HG02678 (cell line): ENCODE results near the gene PACSIN1.

Experiments
- ATAC-seq: cut with Tn5 transposase; IDR thresholded peaks from one replicate; pipeline ENCODE4 v1.9.1; 2021; ENCODE audit warnings: mild to moderate bottlenecking, moderate library complexity; ENCODE audit not compliant: unreplicated experiment

PACSIN1 gene

DNA sequence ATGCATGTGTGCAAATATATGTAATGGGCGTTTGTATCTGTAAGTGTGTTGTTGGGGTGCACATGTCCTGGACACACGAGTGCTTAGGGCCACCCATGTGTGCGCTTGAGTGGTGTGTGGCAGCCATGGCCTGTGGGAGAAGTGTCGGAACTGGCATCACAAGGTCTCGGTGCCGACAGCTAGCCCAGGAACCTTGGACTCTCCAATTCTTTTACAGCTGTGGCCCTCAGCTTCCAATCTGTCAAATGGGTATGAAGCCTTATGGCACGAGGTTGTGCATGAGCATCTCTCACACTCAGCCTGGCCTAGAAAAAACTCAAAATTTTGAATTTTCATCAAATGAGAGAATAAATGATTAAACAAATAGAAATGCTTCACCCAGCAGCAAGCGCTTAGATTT lies 48.2 kb downstream of the PACSIN1 start:
- no peak for ATAC-seq

DNA sequence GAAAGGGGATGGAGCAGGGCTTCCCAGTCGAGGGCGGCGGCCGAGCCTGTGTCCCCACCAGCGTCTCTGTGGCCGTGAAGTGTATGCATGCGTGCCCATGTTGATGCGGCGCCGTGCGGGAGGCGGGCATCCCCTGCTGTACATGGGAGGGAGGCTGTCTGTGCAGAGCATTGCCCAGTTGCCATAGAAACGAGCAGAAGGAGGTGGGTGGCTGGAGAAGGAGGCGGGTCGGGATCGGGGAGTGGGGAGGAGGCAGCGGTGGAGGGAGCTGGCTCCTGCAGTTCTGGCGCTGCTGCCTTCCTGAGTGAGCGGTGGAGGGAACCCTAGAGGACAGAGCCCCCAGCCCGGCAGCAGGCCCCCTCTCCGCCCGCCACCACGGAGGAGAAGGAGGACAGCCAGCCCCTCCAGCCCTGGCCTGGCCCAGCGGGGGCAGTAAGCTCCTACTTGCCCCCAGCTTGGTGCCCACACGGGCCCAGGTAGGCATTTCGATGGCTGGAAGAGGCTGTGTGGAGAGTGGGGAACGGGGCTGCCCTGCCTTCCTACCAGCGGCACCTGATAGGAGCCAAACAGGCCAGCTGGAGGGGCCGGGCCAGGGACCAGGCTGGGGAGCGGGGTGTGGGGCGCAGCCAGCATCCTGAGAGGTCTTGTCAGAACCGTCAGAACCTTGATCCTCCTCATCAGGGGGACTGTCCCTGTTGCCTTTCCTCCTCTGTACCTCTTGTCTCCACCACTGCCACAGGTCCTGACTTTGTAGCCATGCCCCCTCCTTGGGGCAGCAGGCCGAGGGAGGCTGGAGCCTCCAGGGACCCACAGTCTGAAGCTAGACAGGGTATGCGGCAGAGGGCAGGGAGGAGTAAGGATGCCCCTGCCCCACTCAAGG lies 49.0 kb downstream of the PACSIN1 start:
- ATAC-seq, result no peak

DNA sequence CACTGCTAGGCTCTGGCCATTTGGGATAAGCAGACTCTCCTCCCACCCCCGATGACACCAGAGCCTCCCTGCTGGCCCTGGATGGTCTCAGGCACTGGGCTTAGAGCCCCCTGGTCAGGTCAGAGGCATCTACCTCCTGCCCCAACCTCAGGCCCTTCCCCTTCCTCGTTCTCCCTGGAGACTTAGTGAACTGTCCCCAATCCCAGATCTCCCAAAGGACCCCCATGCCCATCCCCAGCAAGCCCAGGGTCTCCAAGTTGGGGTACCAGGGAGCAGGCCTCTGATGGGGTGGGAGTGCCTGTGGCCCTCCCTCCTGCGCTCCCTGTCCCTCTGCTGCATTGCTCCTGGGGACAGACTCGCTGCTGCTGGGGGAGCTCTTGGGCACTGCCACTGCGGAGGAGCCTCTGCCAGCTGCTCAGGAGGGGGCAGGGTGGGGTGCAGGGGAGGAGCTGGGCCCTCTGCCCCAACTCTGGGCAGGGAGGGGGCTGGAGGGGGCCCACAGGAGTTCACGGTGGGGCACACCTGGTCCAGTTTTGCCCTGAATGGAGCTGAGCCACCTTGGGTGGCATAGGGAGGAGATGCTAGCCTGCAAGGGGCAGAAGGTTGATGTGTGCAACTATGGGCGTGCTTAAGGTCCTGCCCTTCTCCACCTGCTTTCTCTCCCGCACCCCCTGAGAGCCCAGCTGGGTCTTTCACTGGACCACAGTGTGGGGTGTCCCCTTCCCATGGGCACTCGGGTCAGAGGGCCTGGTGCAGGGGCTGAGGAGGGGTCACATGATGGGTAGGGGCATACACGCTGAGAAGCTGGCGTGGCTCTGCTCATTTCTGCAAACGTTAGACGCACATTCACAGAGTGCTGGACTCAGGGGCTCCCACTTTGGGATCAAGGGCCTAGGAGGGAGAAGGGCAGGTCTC lies 49.9 kb downstream of the PACSIN1 start:
- ATAC-seq, result no peak

DNA sequence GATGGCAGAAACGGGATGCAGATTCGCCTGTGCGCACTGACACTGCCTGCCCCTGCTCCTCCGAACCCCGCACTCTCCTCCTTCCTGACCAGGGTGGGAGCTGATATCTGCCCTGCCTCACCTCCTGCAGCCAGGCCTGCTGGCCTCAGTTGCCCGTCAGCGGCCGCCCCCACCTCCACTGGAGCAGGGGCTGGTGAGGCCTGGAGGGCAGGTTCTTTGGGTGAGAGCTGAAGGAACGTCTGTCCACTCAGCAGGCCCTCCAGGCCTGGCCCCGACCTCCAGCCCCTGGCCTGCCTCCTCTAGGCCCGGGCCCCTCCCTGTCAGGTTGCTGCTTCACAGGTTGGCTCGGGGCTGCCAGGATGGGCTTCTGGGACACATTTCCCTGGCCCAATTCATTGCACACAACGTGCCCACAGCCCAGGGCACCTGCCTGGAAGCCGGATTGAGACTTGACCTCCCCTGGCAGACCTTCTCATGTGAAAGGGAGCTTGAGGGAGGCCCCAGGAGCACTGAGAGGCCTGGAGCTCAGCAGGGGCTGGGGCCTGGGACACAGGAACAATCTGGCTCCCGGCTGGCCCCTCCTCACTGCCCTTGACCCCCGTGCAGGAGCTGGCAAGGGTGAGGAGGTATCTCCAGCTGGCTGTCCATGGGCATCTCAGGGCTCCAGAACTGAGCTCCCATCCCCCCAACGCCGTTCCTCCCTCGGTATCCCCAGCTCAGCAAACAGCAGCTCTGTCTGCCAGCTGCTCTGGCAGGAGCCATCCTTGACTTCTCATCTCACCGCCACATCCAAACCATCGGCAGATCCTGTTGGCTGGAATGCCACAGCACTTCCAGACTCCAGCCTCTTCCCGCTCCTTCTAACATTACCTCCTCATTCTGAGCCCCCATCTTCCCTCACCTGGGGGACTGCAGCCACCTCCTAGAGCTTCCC lies 50.8 kb downstream of the PACSIN1 start:
- ATAC-seq, result no peak

DNA sequence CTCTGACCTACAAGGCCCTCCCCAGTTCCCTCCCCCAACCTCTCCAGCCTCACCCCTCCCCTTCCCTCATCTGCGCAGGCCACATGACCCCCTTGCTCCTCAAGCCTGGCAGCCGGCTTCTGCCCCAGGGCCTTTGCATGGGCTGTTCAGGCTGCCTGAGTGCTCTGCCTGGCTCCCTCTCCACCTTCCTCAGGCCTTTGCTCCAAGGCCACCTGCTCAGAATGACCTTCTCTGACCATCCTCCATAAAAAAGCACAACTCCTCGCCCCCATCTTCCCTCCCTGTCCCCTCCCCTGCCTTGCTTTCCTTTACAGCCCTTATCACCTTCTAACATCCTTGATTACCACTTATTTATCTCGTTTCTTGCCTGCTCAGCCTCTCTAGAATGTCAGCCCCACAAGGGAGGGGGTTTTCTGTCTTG lies 51.6 kb downstream of the PACSIN1 start:
- no peak for ATAC-seq

DNA sequence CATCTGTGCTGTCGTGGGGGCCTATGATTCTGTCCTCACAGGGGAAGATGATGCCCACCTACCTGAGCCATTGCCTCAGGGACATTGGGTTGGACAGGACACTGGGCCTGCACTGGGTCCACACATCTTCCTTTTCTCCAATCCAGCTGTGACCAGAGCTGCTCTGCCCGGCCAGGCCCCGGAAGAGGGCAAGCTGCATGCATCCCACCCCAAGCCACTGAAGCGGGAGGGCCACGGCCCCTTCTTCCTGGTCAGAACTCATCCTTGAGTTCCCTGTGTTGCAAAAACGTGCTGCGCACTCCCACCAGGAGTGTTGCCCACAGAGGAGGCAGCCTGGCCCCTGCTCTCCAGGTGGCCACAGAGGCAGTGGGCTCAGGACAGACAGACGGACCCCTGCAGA lies 52.1 kb downstream of the PACSIN1 start:
- ATAC-seq, result no peak

DNA sequence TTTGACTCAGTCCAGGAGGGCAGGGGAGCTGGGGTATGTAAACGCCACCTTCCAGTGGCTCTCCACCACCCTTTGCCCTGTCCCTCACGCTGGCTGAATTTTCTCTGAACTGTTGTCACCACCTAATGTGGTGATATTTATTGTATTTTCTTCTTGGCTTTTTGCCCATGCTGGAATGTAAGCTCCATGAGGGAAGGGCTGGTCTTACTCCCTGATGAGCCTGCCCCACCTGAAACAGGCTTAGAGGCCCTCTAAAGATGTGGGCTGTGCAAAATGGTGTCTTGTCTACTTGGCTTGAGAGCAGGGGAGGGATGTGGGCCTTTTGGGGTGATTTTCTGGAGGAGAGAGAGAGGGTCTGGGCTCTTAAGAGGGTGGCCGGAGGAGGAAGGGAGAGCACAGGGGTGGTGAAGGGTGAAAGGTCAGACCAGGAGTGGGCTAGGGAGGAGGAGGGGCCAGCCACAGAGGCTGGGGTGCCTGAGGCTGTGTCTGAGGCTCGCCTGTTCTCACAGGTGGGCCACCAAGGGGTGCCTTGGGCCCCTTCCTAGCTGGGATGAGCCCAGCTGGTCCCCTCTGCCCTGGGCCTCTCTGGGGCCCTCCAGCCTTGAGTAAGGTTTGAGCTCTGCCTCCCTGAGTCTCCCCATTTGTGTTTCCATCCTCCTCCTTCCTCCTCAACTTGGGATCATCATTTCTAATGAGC lies 52.9 kb downstream of the PACSIN1 start:
- no peak for ATAC-seq

DNA sequence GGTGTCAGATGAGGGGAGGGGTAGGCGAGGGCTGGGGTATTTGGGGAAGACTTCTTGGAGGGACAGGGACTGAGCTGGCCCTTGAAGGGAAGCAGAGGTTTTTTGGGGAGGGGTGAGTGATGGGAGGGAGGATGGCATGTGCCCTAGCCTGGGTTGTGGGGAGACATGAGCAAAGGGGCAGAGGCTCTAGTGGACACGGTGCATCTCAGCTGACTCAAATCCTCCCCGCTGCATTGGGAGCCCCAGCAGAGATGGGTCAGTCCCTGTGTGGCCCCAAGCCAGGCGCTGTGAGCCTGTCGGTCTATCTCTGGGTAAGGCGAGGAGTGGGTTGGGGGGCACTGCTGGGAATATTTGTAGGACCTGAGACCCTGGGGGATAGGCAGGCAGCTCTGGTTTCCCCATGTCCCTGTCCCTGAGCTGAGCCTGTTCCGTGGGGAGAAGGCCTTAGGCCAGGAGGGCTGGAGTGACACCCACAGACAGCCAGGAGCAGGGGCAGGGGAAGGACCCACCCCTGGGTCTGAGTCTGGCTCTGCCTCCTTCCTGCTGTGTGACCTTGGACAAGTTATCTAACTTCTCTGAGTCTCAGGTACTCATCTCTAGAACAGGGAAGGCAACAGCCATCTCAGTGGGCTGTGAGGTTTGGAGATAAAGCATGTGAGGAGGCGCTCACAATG lies 54.2 kb downstream of the PACSIN1 start:
- ATAC-seq, result no peak

DNA sequence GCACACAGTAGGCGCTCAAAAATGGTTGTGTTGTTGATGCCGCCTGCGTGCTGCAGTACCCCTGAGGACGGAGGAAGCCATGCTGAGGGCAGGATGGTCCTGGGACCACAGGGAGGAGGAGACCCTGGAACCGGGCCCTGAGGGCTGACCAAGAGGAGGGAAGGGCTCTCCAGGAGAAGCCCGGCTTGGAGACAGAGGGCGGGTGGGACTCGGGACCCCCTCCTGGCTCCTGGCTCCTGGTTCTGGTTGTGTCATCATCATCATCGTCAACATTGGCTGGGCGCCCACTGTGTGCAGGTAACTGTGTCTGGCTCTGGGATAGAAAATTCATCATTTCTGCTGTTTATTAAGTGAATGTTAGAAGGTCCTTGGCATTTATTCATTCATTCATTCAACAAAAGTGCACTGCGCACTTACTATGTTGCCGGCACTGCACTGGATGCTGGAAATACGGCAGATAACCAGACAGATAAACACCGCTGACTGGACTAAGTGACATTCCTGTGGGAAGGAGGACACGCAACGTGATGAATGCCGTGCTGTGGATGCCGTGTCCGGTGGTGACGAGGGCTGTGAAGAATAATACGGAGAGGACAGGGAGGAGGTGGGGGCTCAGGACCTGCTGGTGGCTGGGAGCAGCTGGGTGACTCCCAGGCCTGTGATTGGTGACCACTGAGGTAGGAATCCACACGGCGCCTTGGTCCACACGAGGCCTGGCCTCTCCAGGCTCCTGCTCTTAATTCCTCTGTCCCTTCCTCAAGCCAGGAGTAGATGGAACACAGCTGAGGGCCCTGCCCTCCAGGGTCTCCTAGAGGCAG lies 55.0 kb downstream of the PACSIN1 start:
- no peak for ATAC-seq

DNA sequence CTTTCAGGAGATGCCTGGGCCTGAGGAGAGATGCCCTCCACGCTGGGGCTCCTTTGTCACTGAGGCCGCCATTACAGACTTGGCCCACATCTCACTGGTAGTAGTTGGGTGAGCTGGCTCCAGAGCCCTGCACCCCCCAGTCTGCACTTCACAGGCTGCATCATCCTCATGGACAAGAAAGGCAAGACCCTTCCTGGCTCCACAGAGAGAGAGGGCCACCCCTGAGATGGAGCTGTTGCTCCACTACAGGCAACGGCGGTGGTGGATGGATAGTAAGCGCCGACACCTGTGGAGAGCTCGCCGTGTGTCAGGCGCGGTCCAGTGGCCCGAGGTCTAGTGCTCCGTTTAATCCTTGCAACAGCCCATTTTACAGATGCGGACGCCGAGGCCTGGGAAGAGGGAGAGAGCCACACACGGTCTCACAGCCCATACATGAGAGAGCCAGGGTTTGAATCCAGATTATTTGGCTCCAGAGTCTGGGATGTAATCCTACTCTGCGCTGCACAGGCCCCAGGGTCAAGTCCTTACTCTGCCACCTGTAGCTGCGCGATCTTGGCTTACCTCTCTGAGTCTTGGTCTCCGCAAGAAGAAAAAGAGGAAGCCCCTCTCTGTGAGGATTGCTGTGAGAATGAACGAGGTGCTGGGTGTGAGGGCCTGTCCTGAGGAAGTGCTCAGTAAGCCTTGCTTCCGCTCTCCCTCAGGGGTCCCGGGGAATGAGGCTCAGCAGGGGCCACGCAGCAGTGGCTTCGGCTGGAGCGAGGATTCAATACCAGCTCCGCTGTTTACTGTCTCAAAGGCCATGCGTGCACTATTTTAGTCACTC lies 55.8 kb downstream of the PACSIN1 start:
- no peak for ATAC-seq

DNA sequence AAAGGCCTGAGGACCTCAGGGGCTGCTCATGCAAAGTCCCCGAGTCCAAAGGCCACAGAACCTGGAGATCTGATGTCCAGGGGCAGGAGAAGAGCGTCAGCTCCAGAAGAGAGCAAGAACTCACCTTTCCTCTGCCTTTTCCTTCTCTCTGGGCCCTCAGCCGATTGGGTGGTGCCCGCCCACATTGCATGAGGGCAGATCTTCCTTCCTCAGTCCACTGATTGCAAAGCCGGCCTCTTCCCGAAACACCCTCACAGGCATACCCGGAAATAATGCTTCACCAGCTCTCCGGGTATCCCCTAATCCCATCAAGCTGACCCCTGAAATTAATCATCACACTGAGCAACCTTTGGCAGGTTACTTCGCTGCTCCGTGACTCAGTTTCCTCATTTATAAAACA lies 56.9 kb downstream of the PACSIN1 start:
- no peak for ATAC-seq

DNA sequence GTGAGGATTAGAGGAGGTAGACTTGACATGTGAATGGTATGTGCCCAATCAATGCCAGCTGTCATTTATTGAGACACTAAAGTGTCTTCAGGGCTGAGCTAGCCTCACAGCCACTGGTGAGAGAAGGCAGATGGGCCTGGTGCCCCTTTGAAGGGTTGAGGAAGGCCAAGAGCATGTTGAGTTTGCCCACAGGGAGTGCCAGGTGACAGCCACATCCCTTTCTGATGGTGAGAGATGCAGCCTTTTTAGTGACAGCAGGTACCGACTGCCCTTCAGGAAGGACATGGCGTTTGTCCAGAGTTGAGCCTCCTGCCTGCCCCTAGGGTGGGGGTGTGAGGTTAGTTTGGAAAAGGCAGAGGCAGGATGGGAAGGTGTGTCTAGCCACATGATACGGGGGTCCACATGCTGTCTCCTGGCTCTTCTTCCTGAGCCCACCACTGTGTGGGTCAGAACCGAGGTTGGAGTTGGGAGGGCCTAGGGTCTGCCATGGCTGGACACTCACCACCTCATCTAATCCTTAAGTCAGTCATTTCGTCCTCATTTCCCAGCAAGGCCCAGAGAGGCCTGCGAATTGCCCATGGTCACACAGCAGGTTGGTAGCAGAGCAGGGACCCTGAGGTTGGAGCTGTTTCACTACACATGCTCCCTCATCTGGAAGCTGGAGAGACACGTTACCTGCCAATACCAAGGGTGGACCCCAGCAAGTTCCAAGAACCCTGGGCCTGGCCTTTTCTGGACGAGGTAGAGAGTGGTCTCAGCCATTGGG lies 57.7 kb downstream of the PACSIN1 start:
- ATAC-seq, result no peak

DNA sequence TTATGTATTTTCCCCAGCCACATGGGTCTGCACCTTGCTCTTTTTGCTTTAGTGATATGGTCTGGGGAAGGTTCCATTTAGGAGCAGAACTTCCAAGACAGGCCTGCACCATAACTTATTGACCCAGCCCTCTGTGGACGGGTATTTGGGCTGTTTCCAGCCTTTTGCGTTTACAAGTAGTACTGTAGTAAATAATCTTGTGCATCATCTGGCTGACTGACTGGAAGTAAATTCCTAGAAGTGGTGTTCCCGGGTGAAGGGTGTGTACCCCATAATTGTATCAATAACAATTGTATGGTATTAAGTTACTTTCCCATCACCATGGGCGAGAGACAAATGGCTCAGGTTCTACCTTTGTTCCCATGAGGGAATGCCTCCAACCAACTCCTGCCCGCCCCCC lies 58.6 kb downstream of the PACSIN1 start:
- no peak for ATAC-seq

DNA sequence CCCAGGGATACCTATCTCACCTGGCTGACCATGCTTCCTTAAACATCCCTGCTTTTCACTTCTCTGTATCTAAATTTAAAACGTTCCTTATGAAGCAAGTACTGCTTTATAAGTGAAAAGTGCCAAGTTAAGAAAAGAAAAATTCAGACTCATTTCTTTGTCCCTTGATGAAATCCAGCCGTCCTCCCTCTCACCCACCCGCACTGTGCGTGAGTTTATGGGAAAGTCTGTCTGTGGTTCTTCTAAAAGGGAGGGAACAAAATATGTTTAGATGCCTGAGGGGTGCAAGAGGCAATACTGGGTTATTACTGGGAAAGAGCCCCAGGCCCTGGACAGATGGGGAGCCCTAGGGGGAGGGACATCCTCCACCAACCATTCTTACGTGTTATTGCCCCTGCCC lies 59.1 kb downstream of the PACSIN1 start:
- no peak for ATAC-seq

DNA sequence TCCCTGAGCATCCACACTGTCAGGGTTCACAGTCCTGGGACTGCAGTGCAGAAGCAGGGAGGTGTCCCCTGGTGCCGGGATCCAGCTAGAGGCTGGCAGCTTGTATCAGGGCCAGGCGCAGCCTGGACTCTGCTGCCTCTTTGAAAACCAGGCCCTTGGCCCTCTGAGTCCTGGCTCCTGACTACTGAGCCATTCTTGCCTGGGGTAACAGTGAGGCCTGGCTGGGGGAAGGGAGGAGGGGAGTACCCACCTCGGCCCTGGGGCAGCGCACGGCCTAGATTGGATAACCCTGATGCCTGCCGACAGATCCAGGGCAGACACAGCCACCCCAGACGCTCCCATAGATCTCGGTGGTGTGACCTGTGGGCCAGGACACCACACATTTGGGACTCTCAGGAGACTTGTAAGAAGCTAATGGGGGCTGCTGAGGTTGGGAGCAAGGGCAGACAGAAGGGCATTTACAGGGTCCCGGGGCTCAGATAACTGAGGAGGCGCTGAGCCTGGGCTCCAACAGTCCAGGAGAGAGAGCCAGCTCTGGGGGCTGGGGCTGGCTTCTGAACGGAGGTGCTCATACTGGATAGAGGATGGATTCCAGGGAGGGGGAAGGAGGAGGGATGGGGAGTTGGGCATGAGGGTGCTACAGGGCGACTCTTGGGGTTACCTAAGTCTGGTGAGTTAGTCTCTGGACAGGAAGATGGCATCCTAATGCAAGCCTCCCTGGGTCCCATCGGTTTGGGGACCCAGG lies 59.7 kb downstream of the PACSIN1 start:
- ATAC-seq, result no peak

DNA sequence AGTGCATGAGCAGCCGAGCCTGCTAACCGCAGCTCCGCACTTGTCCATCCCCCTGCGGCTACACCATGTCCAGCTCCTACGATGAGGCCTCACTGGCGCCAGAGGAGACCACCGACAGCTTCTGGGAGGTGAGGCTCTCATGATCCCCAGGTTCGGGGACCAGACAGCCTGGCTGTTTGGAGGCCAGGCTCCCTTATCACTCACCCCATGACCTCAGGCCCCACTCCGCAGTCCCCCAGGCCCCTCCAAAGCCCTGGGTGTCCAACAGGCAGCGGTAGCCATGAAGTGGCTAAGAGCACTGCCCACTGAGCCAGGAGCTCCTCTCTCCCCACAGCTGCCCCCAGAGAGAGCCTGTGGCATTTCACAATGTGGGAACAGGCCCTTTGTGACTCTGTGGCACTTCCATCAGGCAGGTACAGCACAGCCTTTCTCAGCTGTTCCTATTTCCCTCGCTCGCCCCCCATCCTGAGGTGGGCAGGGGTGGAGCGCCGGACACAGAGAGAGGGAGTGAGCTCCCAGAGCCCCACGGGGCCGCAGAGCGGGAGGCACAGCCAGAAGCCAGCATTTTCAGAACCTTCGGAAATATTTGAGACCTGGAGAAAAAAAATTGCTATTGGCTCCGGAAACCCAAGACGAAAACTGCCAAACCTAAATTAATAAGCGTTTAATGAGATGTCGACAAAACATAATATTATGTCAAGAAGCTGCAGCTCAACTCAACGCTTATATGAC lies 60.5 kb downstream of the PACSIN1 start:
- no peak for ATAC-seq
